SK-N-SH treated with all-trans-retinoic acid at 6 μM for 48 hours (cell line): ENCODE data around the gene NME3.

ENCODE experiments used
- ARNTL ChIP-seq: fragments of 450-650 bp; formaldehyde crosslinking; IDR thresholded peaks from 2 replicates; pipeline ENCODE4 v1.5.0; 2020; ENCODE audit warnings: low read depth, mild to moderate bottlenecking, moderate library complexity, borderline replicate concordance
- CSDC2 ChIP-seq: fragments of 250-450 bp; sonication (Bioruptor Pico); IDR thresholded peaks from 2 replicates; pipeline ENCODE4 v1.5.0; 2020; ENCODE audit warnings: mild to moderate bottlenecking, moderate library complexity
- GLIS3 ChIP-seq: fragments of 250-450 bp; sonication (Bioruptor Pico); IDR thresholded peaks from 2 replicates; pipeline ENCODE4 v1.5.0; 2020; ENCODE audit warnings: mild to moderate bottlenecking, moderate library complexity
- RARB ChIP-seq: fragments of 250-450 bp; sonication (Bioruptor Pico); IDR thresholded peaks from 2 replicates; pipeline ENCODE4 v1.8.0; 2021; ENCODE audit warnings: mild to moderate bottlenecking, moderate library complexity
- TCF4 ChIP-seq: fragments of 250-450 bp; sonication (Bioruptor Pico); IDR thresholded peaks from 2 replicates; pipeline ENCODE4 v1.8.0; 2021; ENCODE audit warnings: mild to moderate bottlenecking, moderate library complexity, borderline replicate concordance
- ZFP3 ChIP-seq: fragments of 250-450 bp; sonication (Bioruptor Pico); IDR thresholded peaks from 2 replicates; pipeline ENCODE4 v1.5.0; 2020; ENCODE audit warnings: mild to moderate bottlenecking, moderate library complexity
- ZFP30 ChIP-seq: fragments of 450-650 bp; formaldehyde crosslinking; IDR thresholded peaks from 2 replicates; pipeline ENCODE4 v1.5.0; 2022; ENCODE audit warnings: mild to moderate bottlenecking, moderate library complexity
- TF ChIP-seq, protein P1 (sequence below): fragments of 250-450 bp; sonication (Bioruptor Pico); IDR thresholded peaks from 2 replicates; pipeline ENCODE4 v1.5.1; 2020; ENCODE audit warnings: low read depth, mild to moderate bottlenecking, moderate library complexity
- TF ChIP-seq, protein P2 (sequence below): fragments of 250-450 bp; sonication (Bioruptor Pico); IDR thresholded peaks from 2 replicates; pipeline ENCODE4 v1.8.0; 2020; ENCODE audit warnings: mild to moderate bottlenecking, moderate library complexity, borderline replicate concordance

DNA sequence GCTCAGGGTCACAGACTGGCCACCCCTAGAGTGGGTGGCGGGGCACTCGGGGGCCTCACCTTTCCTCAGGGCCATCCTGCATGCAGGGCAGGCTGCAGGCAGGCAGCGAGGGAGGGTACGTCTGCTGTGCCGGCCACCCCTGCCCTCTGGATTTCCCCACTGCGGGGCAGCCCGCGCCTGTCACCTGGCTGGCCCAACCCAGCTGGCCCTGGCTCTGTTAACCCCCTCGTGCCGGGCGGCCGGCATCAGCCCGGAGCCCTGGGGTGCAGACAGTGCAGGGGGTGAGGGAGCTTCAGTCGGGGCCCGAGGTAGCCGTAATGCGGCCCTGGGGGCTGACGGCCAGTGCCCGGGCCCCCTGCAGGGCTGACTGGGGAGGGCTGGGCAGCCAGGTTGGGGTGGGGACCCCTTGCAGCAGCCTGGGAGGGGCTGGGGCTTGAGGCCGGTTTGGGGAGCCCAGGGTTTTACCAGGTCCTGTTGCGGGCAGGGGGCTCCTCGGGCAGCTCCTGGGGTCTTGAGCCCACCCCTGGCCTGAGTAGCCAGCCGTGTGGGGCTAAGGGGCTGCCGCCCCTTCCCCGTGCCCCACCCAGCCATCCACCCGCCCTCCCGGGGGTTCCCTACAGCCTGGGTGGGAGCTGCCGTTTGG lies 22.4 kb upstream of the NME3 start, which contains the start of gene IGFALS:
- TF ChIP-seq TCF4 (CRISPR knock-in tag) (no peak), ARNTL (CRISPR knock-in tag) (no peak), ZFP3 (CRISPR knock-in tag) (no peak), CSDC2 (CRISPR knock-in tag) (no peak), RARB (CRISPR knock-in tag) (no peak), GLIS3 (CRISPR knock-in tag) (no peak), ZFP30 (CRISPR knock-in tag) (no peak)
- TF ChIP-seq, protein P1, sequence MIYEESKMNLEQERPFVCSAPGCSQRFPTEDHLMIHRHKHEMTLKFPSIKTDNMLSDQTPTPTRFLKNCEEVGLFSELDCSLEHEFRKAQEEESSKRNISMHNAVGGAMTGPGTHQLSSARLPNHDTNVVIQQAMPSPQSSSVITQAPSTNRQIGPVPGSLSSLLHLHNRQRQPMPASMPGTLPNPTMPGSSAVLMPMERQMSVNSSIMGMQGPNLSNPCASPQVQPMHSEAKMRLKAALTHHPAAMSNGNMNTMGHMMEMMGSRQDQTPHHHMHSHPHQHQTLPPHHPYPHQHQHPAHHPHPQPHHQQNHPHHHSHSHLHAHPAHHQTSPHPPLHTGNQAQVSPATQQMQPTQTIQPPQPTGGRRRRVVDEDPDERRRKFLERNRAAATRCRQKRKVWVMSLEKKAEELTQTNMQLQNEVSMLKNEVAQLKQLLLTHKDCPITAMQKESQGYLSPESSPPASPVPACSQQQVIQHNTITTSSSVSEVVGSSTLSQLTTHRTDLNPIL (CRISPR knock-in tag): no peak
- TF ChIP-seq, protein P2, sequence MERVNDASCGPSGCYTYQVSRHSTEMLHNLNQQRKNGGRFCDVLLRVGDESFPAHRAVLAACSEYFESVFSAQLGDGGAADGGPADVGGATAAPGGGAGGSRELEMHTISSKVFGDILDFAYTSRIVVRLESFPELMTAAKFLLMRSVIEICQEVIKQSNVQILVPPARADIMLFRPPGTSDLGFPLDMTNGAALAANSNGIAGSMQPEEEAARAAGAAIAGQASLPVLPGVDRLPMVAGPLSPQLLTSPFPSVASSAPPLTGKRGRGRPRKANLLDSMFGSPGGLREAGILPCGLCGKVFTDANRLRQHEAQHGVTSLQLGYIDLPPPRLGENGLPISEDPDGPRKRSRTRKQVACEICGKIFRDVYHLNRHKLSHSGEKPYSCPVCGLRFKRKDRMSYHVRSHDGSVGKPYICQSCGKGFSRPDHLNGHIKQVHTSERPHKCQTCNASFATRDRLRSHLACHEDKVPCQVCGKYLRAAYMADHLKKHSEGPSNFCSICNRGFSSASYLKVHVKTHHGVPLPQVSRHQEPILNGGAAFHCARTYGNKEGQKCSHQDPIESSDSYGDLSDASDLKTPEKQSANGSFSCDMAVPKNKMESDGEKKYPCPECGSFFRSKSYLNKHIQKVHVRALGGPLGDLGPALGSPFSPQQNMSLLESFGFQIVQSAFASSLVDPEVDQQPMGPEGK (CRISPR knock-in tag): no peak
